ENCODE results near the gene SLC22A17.
"Not testable (repeated sequence)": the region's sequence is repeated elsewhere in the genome, so short reads cannot be mapped to it uniquely, and the experiment has no call there.

SLC22A17 gene

GRCh38 chr14:23396781-23397407, 44.2 kb upstream of the SLC22A17 start:
- no peak overlapping the region for H3K27ac ChIP-seq
- POLR2A ChIA-PET (ENCODE audit: low non-redundant PET) = no interaction called here
- no peak for DNase-seq (ENCODE audit: low spot score)
- CTCF ChIA-PET = no interaction called here
- no peak for TF ChIP-seq CTCF (conservative IDR thresholded peaks at IDR 0.05; ENCODE audit: low read depth)

- ChIA-PET POLR2A (ENCODE audit: low non-redundant PET) (no interaction called here), CTCF (no interaction called here)
- H3K27ac ChIP-seq = no peak overlapping the region
- no peak for TF ChIP-seq CTCF (conservative IDR thresholded peaks at IDR 0.05; ENCODE audit: low read depth)
- no peak for DNase-seq (ENCODE audit: low spot score)
These were observed 43.4 kb upstream of the SLC22A17 start for GRCh38 chr14:23396126-23396525.

- TF ChIP-seq CTCF (conservative IDR thresholded peaks at IDR 0.05; ENCODE audit: low read depth) = no peak
- ChIA-PET POLR2A (ENCODE audit: low non-redundant PET) (no interaction called here), CTCF (interaction anchor here (1.0 to 1.5 kb wide), 3 partner anchors 13 to 239 kb away, joined by 3 to 8 read pairs (median 6); no protein-coding TSS in a partner anchor)
- H3K27ac ChIP-seq = no peak overlapping the region
- no peak for DNase-seq (ENCODE audit: low spot score)
These were observed 39.9 kb upstream of the SLC22A17 start for GRCh38 chr14:23392613-23393012.

- POLR2A ChIA-PET (ENCODE audit: low non-redundant PET); H3K27ac ChIP-seq; DNase-seq (ENCODE audit: low spot score): not testable (repeated sequence)
- CTCF ChIA-PET = interaction anchor here (0.6 kb wide), 1 partner anchor 96 kb away, joined by 4 read pairs; no protein-coding TSS in a partner anchor
These were observed 37.2 kb upstream of the SLC22A17 start for GRCh38 chr14:23389871-23390270.

GRCh38 chr14:23389396-23389795, 36.7 kb upstream of the SLC22A17 start:
- CTCF ChIA-PET = interaction anchor here (1.6 kb wide), 1 partner anchor 9 kb away, joined by 8 read pairs; no protein-coding TSS in a partner anchor
- no peak for TF ChIP-seq CTCF (conservative IDR thresholded peaks at IDR 0.05; ENCODE audit: low read depth)
- DNase-seq (ENCODE audit: low spot score) = no peak
- no peak overlapping the region for H3K27ac ChIP-seq
- POLR2A ChIA-PET (ENCODE audit: low non-redundant PET) = no interaction called here

GRCh38 chr14:23388996-23389395, 36.3 kb upstream of the SLC22A17 start:
- TF ChIP-seq CTCF (conservative IDR thresholded peaks at IDR 0.05; ENCODE audit: low read depth) = no peak
- ChIA-PET CTCF (interaction anchor here (1.6 kb wide), 1 partner anchor 9 kb away, joined by 8 read pairs; no protein-coding TSS in a partner anchor), POLR2A (ENCODE audit: low non-redundant PET) (no interaction called here)
- no peak for DNase-seq (ENCODE audit: low spot score)
- no peak overlapping the region for H3K27ac ChIP-seq

All from RWPE1 (cell line).